NCI-H748 (cell line): ENCODE results near the gene TLR2.

Experiments used
- DNase-seq: peaks from one replicate; lab custom pipeline; 2025; ENCODE audit not compliant: unreplicated experiment; lab: John Stamatoyannopoulos, UW

TLR2 gene, protein sequence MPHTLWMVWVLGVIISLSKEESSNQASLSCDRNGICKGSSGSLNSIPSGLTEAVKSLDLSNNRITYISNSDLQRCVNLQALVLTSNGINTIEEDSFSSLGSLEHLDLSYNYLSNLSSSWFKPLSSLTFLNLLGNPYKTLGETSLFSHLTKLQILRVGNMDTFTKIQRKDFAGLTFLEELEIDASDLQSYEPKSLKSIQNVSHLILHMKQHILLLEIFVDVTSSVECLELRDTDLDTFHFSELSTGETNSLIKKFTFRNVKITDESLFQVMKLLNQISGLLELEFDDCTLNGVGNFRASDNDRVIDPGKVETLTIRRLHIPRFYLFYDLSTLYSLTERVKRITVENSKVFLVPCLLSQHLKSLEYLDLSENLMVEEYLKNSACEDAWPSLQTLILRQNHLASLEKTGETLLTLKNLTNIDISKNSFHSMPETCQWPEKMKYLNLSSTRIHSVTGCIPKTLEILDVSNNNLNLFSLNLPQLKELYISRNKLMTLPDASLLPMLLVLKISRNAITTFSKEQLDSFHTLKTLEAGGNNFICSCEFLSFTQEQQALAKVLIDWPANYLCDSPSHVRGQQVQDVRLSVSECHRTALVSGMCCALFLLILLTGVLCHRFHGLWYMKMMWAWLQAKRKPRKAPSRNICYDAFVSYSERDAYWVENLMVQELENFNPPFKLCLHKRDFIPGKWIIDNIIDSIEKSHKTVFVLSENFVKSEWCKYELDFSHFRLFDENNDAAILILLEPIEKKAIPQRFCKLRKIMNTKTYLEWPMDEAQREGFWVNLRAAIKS

DNA sequence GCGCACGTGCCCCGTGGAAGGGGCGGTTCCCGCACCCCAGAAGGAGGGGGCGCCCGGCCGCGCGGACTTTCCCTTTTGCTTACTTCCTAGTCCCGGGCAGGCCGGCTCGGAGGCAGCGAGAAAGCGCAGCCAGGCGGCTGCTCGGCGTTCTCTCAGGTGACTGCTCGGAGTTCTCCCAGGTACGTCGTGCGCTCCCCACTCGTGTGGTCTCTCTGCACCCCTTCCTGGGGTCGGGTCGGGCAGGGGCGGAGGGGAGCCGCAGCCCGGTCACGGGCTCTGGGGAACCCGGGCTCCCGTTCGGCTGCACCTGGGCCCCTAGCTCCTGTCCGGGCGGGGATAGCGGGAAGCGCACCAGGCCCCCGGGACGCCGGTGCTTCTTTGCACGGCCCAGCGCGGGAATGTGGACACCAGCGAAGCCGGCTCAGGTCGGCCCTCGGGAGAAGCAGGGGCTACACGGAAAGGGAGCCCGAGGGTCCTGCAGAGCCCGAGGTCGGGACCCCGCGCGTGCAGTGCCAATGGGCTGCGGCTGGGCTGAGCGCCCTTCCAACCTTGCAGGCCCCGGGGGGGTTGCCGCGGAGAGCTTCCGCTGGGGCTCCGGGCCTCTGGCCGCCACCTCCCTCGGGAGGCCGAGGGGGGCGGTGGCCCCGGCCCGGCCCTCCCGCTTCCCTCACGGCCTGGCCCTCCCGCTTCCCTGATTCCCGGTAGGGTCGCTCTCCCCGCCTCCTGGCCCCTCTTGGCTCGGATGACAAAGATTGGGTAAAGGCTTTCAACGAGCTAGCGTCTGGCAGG, at the start of gene TLR2:
TSS of gene TLR2 (plus strand) at position 99 of the 789 bp plus-strand sequence. CDS start 18,628 bp downstream, outside the sequence.
- DNase-seq: peak; percentile 26

DNA sequence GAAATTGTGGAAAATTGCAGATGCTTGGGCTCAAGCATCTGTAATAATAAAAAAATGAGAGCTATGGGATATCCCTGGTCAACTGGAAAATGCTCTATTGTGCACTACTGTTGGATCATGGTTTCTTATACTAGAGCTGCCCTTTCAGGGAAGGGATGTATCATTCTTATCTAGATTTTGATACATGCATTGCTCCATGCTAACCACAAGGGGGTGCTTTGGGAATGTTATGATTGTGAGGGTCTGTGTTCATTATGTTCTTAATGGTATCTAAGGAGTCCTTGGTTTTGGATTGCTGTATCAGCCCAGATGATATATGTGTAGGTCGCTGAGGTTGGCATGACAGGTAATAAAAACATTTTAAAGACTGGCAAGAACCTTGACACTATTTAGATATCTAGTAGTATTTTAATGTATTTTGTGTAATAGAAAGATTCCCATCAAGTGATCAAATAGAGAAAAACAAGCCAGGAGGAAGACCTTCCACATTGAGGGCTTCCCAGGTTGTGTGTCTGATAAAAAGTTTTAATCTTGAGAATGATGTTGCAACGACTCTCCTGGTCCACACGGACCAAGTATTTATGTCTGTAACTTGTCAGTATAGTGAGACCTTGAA, 49.2 kb upstream of the TLR2 start:
- DNase-seq: peak; percentile 20

DNA sequence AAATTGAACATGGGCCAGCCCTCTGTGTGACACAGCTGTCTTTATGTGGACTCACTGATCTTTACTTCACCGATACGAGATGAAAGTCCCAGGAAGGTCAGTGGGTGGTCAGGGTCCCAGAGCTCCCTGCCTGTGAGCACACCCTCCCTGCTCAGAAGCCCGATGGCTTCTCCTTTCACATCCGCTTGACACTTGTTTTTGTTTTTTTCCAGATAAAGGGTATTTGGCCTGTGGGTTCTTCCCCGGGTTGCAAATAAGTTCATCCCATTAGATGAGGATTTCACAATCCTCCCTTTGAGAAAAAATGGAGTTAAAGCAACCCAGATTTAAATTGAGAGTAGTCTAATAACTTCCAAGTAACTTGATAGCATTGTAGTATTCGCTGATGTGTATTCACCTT, 48.2 kb upstream of the TLR2 start:
- DNase-seq: no peak

DNA sequence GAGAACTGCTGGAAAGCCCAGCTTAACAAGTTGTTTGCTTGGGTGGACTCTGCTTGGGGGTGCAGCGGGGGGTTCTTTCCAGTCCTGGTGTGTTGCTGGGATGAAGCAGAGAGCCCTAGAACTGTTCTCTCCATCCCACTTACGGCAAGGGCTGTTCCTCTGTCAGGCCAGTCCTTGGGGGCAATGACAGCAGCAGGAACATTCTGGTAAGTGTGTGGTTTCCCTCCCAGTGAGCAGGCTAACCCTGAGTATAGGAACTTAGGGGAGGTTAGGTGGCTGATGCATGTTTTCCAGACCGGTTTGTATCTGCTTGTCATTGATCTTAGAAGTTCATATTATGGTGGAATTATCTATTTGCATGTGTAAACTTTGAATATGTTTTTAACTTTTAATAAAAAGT, 46.9 kb upstream of the TLR2 start:
- DNase-seq: no peak

DNA sequence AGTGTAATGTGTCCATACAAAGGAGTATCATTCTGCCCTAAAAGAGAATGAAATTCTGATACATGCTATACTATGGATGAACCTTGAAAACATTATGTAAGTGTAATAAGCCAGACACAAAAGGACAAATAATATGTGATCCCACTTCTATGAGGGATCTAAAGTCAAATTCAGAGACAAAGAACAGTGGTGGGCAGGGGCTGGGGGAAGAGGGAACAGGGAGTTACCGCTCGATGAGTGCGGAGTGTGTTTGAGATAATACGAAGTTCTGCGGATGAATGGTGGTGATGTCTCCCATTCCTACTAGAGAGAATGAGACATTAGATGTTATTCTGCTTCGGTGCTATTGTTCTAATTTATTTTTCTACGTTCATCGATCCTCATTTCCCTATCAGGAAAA, 46.1 kb upstream of the TLR2 start:
- DNase-seq: no peak

DNA sequence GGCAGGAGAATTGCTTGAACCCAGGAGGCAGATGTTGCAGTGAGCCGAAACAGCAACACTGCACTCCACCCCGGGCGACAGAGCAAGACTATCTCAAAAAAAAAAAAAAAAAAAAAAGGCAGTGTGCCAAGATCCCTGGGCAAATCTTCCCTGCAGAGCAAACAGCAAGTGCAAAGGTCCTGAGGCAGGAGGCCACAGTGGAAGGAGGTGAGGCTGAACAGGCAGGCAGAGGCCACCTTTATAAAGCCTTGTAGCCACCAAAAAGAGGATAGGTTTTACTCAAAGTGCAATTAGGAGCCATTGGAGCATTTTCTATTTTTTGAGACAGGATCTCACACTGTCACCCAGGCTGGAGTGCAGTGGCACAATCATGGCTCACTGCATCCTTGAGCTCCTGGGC, 45.1 kb upstream of the TLR2 start:
- DNase-seq: no peak

DNA sequence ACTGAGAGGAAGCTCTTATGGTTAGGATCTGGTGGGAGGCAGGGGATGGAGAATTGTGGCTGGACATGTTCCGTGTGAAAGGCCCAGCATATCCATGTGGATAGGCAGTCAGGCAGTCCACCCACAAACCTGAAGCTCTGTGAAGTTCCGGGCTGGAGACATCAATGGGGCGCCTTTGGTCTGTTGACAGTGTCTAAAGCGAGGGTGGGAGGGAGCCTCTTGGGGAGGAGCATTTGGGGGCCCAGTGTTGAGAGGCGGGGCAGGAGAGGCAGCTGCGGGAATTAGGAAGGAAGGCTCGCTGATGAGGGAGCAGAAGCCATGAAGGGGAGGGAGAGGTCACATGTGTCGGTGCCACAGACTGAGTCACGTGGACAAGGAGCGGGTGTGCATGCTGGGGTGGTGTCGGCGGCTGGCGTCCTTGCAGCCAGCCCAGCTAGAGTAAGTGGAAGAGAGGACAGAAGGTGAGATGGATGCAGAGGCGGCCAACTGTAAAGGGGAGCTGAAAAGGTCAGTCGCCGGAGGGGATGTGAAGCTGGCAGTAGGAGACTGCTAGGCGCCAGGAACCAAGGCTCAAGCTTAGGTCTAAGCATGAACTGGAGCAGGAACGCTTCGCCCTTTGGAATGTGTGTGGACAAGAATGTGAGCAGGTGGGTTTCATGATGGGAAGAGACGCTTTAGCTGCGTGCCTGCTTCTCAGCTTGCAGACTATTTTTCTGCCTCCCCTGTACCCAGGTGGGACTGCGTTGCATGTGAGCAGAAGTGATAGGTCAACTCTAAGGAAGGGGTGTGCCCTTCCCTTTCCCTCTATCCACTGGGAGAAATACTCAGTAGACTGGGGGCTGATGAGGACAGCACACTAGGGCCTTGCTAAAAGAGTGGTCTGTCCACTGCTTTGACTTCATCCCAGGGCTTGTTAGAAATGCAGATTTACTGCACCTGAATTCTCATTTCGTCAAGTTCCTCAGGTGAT, 44.0 kb upstream of the TLR2 start:
- DNase-seq: no peak

DNA sequence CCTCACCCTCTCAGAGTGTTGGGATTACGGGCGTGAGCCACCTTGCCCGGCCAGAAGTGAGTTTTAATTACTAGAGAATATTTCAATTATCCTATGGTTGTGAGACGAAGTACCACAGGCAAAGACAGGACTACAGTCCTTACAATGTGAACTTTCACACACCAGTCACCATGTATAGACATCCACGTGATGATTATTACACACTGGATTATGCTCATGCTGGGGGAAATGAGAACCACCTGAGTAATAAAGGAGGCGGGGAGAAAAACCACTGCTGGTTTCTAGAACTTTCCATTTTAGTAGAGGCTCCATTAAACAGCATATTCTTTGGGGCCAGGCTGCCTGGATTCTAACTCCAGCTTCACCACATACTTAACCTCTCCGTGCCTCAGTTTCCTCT, 42.5 kb upstream of the TLR2 start:
- DNase-seq: no peak

DNA sequence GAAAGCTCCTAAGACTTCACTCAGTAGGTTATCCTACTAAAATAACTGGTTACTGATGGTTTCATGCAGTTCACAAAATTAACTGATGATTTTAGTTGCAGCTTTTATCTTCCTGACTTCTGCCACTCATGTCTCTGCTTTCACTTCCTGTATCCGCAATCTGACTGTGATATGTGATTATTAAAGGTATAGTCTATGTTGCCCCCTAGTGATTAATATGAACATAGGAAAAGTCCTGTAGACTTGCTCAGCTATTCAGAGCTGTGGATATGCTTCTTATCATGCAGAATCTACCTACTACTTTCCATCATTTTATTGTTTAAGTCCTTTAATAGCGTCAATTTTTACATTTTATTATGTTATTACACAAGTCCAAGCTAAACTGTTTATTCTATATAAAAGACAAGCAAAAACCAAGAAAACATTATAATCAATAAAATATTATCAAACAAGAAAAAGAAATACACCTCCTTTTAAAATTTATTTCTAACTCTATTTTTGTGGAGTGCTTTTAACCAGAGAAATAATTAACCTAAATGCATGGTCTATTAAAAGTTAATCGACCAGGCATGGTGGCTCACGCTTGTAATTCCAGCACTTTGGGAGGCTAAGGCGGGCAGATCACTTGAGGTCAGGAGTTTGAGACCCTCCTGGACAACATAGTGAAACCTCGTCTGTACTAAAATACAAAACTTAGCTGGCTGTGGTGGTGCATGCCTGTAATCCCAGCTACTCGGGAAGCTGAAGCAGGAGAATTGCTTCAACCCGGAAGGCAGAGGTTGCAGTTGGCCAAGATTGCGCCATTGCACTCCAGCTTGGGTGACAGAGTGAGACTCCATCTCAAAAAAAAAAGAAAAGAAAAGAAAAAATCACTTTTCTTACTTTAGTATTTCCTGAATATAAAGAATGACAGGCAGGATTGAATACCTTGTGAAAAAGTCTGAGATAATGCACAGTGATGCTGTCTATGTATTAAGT, 40.4 kb upstream of the TLR2 start:
- DNase-seq: peak; percentile 54

DNA sequence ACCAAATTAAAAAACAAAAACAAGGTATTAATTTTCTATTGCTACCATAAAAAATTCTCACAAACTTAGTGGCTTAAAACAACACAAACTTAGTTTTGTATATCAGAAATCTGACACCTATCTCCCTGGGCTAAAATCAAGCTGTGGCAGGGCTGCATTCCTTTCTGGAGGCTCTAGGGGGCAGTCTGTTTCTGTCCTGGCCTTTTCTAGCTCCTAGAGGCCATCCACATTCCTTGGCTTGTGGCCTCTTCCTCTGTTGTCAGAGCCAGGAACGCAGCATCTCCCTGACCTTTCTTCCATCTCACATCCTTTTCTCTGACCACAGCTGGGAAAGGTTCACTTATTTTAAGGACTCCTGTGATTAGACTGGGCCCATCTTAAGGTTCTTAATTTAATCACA, 38.9 kb upstream of the TLR2 start:
- DNase-seq: no peak

DNA sequence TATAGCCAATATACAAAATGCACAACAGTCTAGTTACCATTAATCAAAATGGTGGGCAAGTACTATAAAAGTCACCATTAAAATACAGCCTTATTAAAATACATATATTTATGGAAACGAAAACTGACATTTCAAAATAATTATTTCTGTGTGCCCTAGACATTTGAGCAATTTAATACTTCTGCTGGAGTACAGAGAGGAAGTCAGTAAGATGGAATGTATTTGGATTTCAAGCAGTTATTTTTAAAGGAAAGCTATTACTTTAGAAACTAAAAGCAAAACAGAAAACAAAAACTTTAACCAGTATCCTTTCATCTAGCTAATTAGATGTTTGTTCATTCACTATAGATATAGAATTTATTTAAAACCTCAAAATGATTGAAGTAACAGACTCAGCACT, 37.8 kb upstream of the TLR2 start:
- DNase-seq: no peak

DNA sequence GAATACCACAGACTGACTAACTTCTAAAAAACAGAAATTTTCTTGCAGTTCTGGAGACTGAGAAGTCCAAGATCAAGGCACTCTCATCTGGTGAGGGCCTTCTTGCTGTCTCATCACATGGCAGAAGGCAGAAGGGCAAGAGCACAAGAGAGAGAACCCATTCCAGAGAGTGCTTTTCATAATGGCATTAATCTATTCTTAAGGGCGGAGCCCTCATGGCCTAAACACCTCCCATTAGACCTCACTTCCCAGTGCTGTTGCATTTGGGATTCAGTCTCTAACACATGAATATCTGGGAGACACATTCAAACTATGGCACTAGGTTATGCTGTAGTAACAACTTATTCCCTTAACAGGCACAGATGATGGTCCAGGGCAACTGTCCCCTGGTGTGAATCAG, 37.1 kb upstream of the TLR2 start:
- no peak for DNase-seq

DNA sequence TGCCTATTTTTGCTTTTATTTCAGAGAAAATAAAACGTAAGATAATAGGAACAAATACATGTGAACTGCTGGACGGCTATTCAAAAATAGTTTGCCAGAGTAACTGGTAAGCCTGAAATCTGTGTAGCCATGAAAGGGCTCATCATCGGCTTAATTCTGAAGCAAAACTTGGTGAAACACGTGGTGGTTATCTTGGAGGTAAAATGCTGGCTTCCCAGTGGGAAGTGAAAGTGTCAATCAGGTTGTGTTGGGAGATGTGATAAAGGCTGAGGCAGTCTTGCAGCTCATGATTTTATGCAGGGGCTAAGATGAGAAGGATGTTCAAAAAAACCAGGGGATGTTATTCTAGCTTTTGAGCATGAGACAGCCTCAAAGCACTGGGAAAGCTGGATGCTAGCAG, 36.1 kb upstream of the TLR2 start:
- DNase-seq: no peak

DNA sequence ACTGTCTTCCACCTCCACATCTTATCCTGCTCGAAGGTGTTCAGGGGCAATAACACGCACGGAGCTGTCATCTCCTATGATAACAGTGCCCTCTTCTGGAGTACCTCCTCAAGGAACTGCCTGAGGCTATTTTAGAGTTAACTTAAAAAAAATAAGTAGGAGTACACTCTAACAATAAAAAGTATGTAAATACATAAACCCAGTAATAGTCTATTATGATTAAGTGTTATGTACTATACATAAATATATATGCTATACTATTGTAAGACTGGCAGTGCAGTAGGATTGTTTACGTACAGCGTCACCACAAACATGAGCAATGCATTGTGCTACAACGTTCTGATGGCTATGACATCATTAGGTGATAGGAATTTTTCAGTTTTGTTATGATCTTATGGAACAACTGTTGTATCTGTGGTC, 34.5 kb upstream of the TLR2 start:
- no peak for DNase-seq

DNA sequence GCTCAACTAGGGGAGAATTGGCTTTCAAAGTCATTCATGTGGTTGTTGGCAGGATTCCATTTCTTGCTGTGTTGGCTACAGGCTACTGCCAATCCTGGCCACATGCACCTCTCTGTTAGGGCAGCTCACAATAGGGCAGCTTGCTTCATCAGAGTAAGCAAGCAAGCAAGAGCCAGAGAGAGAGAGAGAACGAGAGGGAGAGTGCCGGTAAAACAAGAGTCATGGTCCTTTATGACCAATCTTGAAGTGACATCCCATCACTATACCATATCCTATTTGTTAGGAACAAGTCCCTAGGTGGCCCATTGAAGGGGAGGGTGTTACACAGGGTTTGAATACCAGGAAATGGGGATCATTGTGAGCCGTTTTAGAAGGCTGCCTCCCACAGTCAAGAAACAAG, 33.0 kb upstream of the TLR2 start:
- no peak for DNase-seq

DNA sequence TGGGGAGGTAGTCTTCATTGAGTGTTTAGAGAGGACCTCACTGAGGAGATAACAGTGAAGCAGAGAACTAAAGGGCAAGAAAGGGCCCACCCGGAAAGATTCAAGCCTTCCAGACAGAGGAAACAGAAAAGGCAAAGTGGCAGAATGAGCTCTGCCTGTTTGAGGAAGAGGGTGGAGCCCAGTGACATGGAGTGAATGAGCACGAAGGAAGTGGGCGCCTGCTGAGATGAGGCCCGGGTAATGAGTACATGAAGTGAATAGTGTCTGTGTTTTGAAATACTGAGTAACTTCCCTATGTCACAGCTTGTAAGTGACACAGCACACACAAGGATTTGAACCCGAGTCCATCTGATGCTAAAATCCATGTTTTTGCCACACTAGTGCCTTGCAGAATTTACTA, 32.5 kb upstream of the TLR2 start:
- DNase-seq: no peak

DNA sequence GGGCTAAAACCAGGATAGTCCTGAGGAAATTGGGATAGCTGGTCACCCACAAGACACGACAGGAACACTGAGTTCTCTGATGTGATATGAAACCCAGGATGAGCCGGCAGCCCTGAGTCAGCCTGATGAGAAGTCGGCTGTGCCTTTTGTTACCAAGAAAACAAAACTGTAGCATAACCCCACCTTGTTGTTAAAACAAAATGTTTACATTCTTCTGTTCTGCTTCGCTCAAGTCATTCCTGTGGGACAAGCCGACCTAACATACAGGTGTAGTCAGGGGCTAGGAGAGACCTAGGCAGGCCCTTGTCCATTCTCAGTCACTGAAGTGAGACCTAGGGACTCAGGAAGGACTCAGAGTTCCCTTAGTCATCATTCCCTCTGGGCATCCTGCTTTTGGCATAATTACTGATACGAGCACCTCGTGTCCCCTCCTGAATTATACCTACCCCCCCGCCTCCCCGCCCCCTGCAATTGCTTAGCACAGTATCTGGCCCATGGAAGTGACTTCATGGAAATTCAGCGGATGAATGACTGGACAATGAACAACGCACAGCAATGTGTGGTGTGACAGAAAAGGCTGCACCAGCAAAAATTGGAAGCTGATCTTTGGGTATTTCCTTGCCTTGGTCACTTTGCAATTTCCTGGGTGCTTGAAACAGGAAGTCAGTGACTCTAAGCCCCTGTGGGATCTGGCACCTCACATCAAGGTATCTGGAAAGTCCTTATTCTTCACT, 31.9 kb upstream of the TLR2 start:
- DNase-seq: no peak

DNA sequence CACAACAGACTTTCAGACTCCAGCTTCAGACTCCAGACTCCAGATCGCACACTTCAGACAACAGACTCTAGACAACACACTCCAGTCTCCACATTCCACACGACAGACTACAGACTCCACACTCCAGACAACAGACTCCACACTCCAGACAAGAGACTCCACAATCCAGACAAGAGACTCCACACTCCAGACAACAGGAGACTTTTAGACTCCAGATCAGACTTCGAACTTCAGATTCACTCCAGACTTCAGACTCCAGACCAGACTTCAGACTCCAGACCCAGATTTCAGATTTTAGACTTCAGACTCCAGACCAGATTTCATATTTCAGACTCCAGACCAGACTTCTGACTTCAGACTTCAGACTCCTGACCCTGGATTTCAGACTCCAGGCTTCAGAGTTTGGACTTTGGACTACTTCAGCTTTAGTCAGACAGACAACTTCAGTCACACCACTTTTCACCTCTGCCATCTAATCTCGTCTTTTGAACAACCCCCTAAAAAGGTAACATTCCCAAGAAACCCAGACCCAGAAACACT, 29.0 kb upstream of the TLR2 start:
- no peak for DNase-seq
